Measurements from ENCODE around the gene NEK7. TPM values are rescaled to one million over a fixed set of nuclear protein-coding genes. Genes with fewer than 3 reads are reported as not detected.

NEK7 gene
- polyA plus RNA-seq, 3 donors: 50.0 to 52.6 (median 52.5) TPM

DNA sequence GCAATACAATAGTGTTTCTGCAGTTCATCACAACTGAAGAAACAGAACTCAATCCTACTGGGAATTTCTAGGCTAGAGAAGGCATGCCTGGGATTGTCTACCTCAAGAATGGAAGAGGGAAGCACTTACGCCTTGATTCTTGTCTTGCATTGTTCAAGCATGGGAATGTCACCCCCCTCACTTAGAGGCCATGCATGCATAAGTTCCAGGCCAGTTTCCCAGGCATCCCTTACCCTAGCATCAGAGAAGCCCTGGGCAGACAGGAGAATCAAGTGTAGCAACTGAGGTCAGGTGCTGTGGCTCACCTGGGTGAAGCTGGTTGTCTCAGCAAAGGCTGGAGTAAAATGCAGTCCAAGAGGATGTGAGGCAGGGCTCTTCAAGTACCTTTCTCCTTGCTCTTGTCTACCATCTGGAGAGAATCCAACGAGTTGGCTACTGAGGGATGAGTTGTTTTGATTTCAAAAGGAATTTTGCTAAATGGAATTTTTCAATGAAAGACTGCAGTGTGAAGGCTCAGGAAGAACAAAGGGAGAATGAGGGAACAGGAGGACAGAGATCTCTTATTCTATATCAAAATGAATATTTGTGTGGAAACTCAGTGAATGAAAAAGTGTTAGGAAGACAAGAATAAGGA, 174.3 kb downstream of the NEK7 start:
- DNase-seq (ENCODE audit: low read depth in 3 of 3, low spot score in 2 of 3): no peak

- no peak for DNase-seq (ENCODE audit: low read depth in 3 of 3, low spot score in 2 of 3)
Observed at GRCh38 chr1:198333744-198334143, 176.9 kb downstream of the NEK7 start.

DNA sequence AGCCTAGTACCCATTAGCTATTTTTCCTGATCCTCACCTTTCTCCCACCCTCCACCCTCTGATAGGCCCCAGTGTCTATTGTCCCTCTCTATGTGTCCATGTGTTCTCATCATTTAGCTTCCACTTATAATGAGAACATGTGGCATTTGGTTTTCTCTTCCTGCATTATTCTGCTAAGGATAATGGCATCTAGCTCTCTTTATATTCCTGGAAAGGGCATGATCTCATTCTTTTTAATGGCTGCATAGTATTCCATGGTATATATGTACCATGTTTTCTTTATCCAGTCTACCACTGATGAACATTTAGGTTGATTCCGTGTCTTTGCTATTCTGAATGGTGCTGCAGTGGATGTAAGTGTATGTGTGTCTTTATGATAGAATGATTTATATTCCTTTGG, 178.9 kb downstream of the NEK7 start:
- DNase-seq (ENCODE audit: low read depth in 3 of 3, low spot score in 2 of 3): no peak

DNA sequence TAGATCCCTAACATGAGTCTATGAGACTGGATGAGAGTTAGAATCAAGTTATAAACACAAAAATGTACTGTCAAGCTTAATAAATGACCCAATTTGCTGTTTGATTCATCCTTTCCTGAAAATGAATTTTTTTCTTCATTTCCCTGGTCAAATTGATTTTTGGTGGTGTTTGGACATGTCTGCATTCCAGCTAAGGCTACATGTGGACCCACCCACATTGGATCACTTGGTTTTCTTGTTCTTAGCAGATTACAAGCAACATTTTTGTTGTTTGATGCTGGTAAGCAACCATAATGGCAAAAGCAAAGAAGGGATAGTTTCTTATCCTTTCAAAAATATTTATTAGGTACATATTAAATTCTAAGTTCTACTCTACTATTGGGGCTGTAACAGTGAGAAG, 181.1 kb downstream of the NEK7 start:
- DNase-seq (ENCODE audit: low read depth in 3 of 3, low spot score in 2 of 3): no peak

GRCh38 chr1:198340139-198340538, 183.3 kb downstream of the NEK7 start:
- DNase-seq (ENCODE audit: low read depth in 3 of 3, low spot score in 2 of 3): no peak

GRCh38 chr1:198346178-198346577, 189.4 kb downstream of the NEK7 start:
- no peak for DNase-seq (ENCODE audit: low read depth in 3 of 3, low spot score in 2 of 3)

DNA sequence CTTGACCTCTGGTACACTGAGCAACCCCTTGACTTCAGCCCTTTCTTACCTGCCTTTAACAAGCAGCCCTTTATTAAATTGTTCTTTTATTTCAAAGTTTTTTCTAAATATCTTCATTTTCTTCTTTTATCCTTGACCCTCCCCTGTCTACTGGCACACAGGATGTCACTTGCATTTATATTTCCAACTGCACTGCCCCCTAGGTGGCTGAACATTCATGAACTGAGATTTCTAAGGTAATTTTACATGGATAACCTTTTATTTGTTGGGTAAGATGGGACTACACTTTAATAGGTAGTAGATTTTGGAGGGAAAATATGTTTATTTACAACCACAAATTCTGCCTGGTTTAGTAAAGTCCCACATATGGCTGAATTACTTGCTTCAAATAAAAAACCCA, 193.7 kb downstream of the NEK7 start:
- DNase-seq (ENCODE audit: low read depth in 3 of 3, low spot score in 2 of 3): no peak

DNA sequence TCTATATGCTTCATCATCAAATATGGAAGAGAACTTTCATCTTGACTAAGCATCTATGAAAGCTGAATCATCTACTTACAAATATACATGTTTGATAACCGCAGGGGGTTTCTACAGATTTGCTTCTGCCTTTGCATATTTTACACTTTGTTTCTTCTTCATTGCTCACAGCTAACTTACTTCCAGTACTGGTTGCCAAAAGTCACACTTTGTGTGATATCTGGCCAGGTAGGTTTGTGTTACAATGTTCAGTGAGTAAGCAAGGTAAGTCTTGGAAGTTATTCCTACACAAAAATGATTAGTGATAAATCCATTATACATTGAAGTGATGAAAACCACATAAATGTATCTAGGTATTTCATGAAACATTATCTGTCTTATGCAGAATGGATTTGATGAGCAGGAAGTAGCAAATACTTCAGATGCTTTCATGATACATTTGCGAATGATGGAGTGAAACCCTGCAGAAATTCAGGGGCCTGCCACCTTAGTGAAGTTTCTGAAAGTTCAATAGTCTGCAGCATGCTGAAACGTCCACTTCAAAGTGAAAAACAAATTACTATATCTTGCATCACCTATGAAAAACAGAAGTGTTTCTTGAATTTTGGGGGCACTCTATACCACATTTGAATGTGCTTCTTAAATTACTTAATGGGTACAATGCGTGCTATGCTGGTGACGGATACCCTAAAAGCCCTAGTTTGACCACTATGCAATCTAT, 196.3 kb downstream of the NEK7 start:
- no peak for DNase-seq (ENCODE audit: low read depth in 3 of 3, low spot score in 2 of 3)

DNA sequence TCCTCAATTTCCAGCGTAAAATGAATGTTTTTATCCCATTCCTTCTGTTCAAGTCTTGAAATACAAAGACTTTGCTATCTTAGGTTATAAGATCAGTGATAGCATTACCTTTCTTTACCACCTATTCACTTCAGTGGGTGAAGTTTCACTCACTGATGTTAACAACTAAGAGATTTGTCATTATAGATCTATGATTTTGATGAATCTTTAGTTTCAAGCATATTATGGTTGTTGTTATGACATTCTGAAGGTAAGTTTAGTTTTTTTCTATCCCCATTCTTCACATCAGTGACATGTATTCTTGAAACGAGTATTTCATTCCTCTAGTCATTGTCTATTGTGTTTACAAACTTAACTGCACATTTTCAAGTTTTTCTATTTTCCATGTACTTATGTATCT, 201.1 kb downstream of the NEK7 start:
- DNase-seq (ENCODE audit: low read depth in 3 of 3, low spot score in 2 of 3): no peak

DNA sequence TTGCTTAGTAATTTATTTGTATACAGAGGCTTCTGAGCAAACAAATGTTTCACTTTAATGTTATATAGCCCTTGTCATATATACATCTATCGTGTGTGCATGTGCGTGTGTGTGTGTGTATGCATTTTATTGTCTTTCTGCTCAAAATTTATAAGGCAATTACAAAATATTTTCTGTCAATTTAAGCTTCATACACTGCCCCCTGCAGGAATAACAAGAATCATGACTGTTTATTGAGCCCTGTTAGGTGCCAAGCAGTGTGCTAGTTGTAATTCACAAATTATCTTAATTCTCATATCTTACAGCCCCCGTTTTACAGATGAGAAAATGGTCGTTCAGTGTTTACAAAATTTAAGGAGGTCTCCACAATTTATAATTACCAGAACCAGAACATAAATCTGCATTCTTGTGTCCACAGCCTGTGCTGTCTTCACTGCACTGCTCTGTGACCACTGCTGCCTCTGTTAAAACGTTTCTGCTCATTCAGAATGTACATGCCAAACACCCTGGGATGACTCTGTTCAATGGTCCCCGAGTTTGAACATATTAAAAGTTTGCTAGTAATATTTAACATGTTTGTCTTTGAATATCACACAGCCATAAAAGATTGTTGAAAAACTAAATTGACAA, 202.3 kb downstream of the NEK7 start:
- no peak for DNase-seq (ENCODE audit: low read depth in 3 of 3, low spot score in 2 of 3)

GRCh38 chr1:198360208-198360729, 203.5 kb downstream of the NEK7 start:
- no peak for DNase-seq (ENCODE audit: low read depth in 3 of 3, low spot score in 2 of 3)

DNA sequence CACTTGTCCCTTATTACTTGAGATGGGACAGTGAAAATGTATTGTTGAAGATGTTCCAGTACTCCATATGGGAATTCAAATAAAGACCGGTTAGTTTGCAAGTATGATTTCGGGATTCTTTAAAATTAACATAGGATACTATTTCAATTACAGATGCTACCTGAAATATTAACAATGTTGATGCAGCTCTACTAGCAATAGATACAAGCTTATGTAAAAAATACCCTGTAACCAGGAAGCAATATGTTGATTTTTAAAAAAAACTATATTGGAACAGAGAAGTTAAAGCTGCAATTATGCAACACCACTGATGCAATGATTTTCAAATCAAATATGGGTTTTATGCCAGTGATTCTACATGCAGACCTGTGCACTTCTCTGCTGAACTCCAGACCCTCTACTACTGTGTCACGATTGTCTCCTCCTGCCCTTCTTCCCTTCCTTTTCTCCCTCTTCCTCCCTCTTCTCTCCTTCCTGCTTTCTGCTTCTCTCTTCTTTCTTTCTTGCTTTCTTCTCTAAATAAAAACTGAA, 204.5 kb downstream of the NEK7 start:
- DNase-seq (ENCODE audit: low read depth in 3 of 3, low spot score in 2 of 3): no peak

DNA sequence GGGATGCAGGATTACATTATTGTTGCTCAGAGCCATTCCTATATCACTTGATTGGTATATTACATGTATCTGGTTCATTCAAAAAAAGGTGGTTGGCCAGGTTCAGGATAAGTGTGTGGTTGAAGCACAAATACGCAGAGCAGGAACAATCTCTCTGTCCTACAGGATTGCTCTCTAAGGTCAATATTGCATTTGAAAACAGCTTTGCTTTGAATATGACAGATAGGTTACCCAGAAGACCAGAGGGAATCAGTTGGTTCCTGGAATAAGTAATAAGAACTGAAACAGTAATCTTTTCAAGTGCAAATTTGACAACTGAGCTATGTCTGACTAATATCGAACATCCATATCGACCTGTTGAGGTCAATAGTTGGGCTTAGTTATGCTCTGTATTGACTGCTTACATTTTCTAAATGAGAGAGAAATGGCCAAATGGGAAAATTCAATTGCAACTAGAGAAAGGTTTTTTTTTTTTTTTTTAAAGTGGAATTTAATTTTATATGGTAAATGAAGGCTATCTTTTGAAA, 206.9 kb downstream of the NEK7 start:
- DNase-seq (ENCODE audit: low read depth in 3 of 3, low spot score in 2 of 3): no peak

GRCh38 chr1:198364471-198364870, 207.7 kb downstream of the NEK7 start:
- DNase-seq (ENCODE audit: low read depth in 3 of 3, low spot score in 2 of 3): no peak

DNA sequence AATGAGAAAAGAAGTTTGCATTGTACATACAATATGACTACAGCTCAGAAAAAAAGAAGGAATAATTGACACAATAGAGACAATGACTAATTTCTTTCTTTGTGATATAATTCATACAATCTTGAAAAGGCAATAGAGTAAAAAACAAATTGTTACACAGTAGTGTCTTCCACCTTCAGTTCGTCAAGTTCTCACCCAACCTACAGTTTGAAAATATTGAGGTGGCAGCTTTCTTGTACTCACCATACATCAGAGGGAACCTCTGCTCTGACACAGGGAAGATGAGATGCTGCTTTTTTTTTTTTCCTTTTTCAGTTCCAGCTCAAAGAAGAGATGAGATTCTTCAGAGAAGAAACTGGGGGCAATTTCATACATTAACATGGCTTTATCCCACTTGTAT, 210.5 kb downstream of the NEK7 start:
- no peak for DNase-seq (ENCODE audit: low read depth in 3 of 3, low spot score in 2 of 3)

DNA sequence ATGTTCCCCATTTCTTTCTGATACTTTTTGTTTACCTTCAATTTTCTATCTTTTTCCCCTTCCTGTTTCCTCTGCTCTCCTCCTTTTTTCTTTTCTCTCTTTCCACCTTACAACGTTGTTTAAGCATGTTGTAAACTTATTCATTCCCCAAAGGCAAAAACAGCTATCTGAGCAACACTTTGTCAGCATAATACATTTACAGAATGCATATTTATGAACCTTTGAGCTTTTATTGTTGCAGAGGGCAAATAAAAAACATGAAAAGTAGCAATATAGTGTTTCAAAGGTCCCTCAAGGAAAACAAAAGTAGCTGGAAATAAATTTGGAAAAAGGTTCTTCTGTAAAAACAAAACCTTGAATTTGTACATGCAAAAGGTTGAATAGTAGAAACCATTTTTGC, 214.2 kb downstream of the NEK7 start:
- DNase-seq (ENCODE audit: low read depth in 3 of 3, low spot score in 2 of 3): no peak

Other genes with a start within 250 kb of the NEK7 start
- under 1 TPM in 1 of 3 donors, not detected in 2; 0.10 TPM for gene LHX9, start 239.6 kb upstream of the NEK7 start, polyA plus RNA-seq (ENCODE audit: insufficient read length in 3 of 3)